ENCODE data around the gene ZBTB38. TPM values are rescaled to one million over a fixed set of nuclear protein-coding genes. Genes with fewer than 3 reads are reported as not detected.

Gene ZBTB38
- total RNA-seq, 4 donors from 2014 or later = 160 to 415 (median 232) TPM

- no peak for TF ChIP-seq POLR2A (IDR thresholded peaks at IDR 0.05)
- TF ChIP-seq CTCF (IDR thresholded peaks at IDR 0.05 in 4 of 5, conservative IDR thresholded peaks at IDR 0.05 in 1 of 5) = no peak
- Histone ChIP-seq H3K4me3 (no peak overlapping the region), H3K9me3 (no peaks in the 10 kb centered on the region), H3K4me1 (peaks cover 0 to 3% of the 10 kb centered on the region in 2 donors), H3K36me3 (peaks cover 0 to 13% of the 10 kb centered on the region in 2 donors), H3K27ac (no peak overlapping the region), H3K27me3 (no peaks in the 10 kb centered on the region)
- in situ Hi-C loops (cut with MboI; ENCODE audit: low sequenced_read_pairs in 4 of 4) = no loop called here
- intact Hi-C loops (cut with DNase I; ENCODE audit: low total_unique reads) = no loop called here
- DNase-seq (no peak), ATAC-seq (no peak)
Observed at GRCh38 chr3:141385406-141386125, 17.3 kb downstream of the ZBTB38 start.

- Histone ChIP-seq H3K36me3 (peaks cover 0 to 12% of the 10 kb centered on the region in 2 donors), H3K4me1 (peaks cover 0 to 3% of the 10 kb centered on the region in 2 donors), H3K9me3 (no peaks in the 10 kb centered on the region), H3K27ac (no peak overlapping the region), H3K27me3 (no peaks in the 10 kb centered on the region), H3K4me3 (peak overlapping the region in 1 of 4 donors; percentile 5)
- in situ Hi-C loops (cut with MboI; ENCODE audit: low sequenced_read_pairs in 4 of 4) (no loop called here), intact Hi-C loops (cut with DNase I; ENCODE audit: low total_unique reads) (no loop called here)
- no peak for TF ChIP-seq CTCF (IDR thresholded peaks at IDR 0.05 in 4 of 5, conservative IDR thresholded peaks at IDR 0.05 in 1 of 5)
- no peak for TF ChIP-seq POLR2A (IDR thresholded peaks at IDR 0.05)
- ATAC-seq (no peak), DNase-seq (no peak)
Observed at GRCh38 chr3:141386126-141386488, 17.8 kb downstream of the ZBTB38 start.

- Histone ChIP-seq H3K36me3 (peaks cover 0 to 7% of the 10 kb centered on the region in 2 donors), H3K27me3 (no peaks in the 10 kb centered on the region), H3K9me3 (no peaks in the 10 kb centered on the region), H3K4me3 (peak overlapping the region in 1 of 4 donors; percentile 5), H3K4me1 (peaks cover 0 to 3% of the 10 kb centered on the region in 2 donors), H3K27ac (no peak overlapping the region)
- no peak for ATAC-seq
- DNase-seq = no peak
- TF ChIP-seq CTCF (IDR thresholded peaks at IDR 0.05 in 4 of 5, conservative IDR thresholded peaks at IDR 0.05 in 1 of 5) (no peak), POLR2A (IDR thresholded peaks at IDR 0.05) (no peak)
- intact Hi-C loops (cut with DNase I; ENCODE audit: low total_unique reads) (no loop called here), in situ Hi-C loops (cut with MboI; ENCODE audit: low sequenced_read_pairs in 4 of 4) (no loop called here)
Observed at GRCh38 chr3:141386611-141387111, 18.4 kb downstream of the ZBTB38 start.

- TF ChIP-seq POLR2A (IDR thresholded peaks at IDR 0.05) (no peak), CTCF (IDR thresholded peaks at IDR 0.05 in 4 of 5, conservative IDR thresholded peaks at IDR 0.05 in 1 of 5) (no peak)
Observed at GRCh38 chr3:141387516-141387915, 19.2 kb downstream of the ZBTB38 start.

More at GRCh38 chr3:141387516-141387915, 19.2 kb downstream of the ZBTB38 start:
- Histone ChIP-seq H3K4me1 (peaks cover 0 to 3% of the 10 kb centered on the region in 2 donors), H3K9me3 (no peaks in the 10 kb centered on the region), H3K27ac (no peak overlapping the region), H3K4me3 (no peak overlapping the region), H3K27me3 (no peaks in the 10 kb centered on the region), H3K36me3 (no peaks in the 10 kb centered on the region)
- DNase-seq (no peak), ATAC-seq (no peak)
- intact Hi-C loops (cut with DNase I; ENCODE audit: low total_unique reads) (no loop called here), in situ Hi-C loops (cut with MboI; ENCODE audit: low sequenced_read_pairs in 4 of 4) (no loop called here)
